ENCODE measurements around the gene ZNF445. TPM values are rescaled to one million over a fixed set of nuclear protein-coding genes. Genes with fewer than 3 reads are reported as not detected.

The ZNF445 gene
- total and polyA plus RNA-seq, 2 donors (not counting 3 experiments of a cell fraction or from before 2014, with no cell fraction given): 2.3 to 17.8 TPM

GRCh38 chr3:44518782-44519156 is 41.3 kb upstream of the ZNF445 start:
- Histone ChIP-seq H3K9me1 (replicated peaks; ENCODE audit: control insufficient read depth, extremely low read depth, insufficient read depth, low read length) (no peaks in the 10 kb centered on the region), H3K27me3 (ENCODE audit: control insufficient read depth in 2 of 2, insufficient read depth in 2 of 2, low read length in 2 of 2) (peaks cover 2 to 4% of the 10 kb centered on the region in 2 experiments), H3K4me1 (ENCODE audit: control insufficient read depth, extremely low read depth, insufficient read depth, low read length) (no peaks in the 10 kb centered on the region), H3K36me3 (ENCODE audit: control insufficient read depth in 2 of 2, extremely low read depth in 1 of 2, insufficient read depth in 2 of 2, low read length in 2 of 2) (no peaks in the 10 kb centered on the region), H3K79me2 (ENCODE audit: control insufficient read depth, insufficient read depth, low read length) (no peaks in the 10 kb centered on the region), H3K9ac (replicated peaks; ENCODE audit: extremely low read depth, insufficient read depth, low read length) (no peak overlapping the region), H4K20me1 (replicated peaks; ENCODE audit: control insufficient read depth, extremely low read depth, insufficient read depth, low read length) (no peaks in the 10 kb centered on the region), H3K9me3 (replicated peaks; ENCODE audit: control insufficient read depth, insufficient read depth, low read length) (no peaks in the 10 kb centered on the region), H3K4me2 (ENCODE audit: insufficient read depth, low read length) (no peak overlapping the region), H3K4me3 (replicated peaks in 1 of 3; ENCODE audit: insufficient read depth in 1 of 3, low read depth in 1 of 3, low read length in 3 of 3) (no peak overlapping the region), H3K27ac (ENCODE audit: insufficient read depth, low read depth, low read length) (no peak overlapping the region), H2AFZ (ENCODE audit: low read depth, low read length) (no peak overlapping the region)
- TF ChIP-seq FOS (IDR thresholded peaks at IDR 0.05; ENCODE audit: borderline replicate concordance, insufficient read depth, low read length) (no peak), POLR2AphosphoS5 (IDR thresholded peaks at IDR 0.05; ENCODE audit: insufficient read depth, low read depth, low read length) (no peak), MAX (IDR thresholded peaks at IDR 0.05; ENCODE audit: insufficient read depth, insufficient read length) (no peak), GATA2 (IDR thresholded peaks at IDR 0.05; ENCODE audit: insufficient read depth, insufficient read length, low read depth, low read length) (no peak), MYC (IDR thresholded peaks at IDR 0.05; ENCODE audit: low read depth, low read length) (no peak), EZH2 (IDR thresholded peaks at IDR 0.05; ENCODE audit: borderline replicate concordance, low read depth, low read length, severe bottlenecking) (no peak)
- DNase-seq (ENCODE audit: low read depth, low spot score) (no peak), FAIRE-seq (no peak)
- intact Hi-C loops (cut with micrococcal nuclease) (loop anchor here (10.0 kb wide), 2 partner anchors 106 to 1166 kb away; partner anchors contain the start of genes SACM1L and ZNF197), dilution Hi-C loops (cut with MboI; ENCODE audit: extremely low pct_ligation_motif_present, low sequenced_read_pairs) (no loop called here)
- CTCF ChIA-PET: interaction anchor here (1.0 kb wide), 1 partner anchor 14 kb away, joined by 3 read pairs; no protein-coding TSS in a partner anchor
- no TSS peak for BruUV-seq (replicated peaks)
- POLR2A ChIA-PET: interaction anchor here (0.6 kb wide), 1 partner anchor 316 kb away, joined by 3 read pairs; no protein-coding TSS in a partner anchor

- H3K9me3 ChIP-seq (replicated peaks; ENCODE audit: control insufficient read depth, insufficient read depth, low read length): no peaks in the 10 kb centered on the region
- CTCF ChIA-PET: interaction anchor here (0.7 kb wide), 1 partner anchor 15 kb away, joined by 3 read pairs; no protein-coding TSS in a partner anchor
- H3K27ac ChIP-seq (ENCODE audit: insufficient read depth, low read depth, low read length): no peak overlapping the region
- H3K79me2 ChIP-seq (ENCODE audit: control insufficient read depth, insufficient read depth, low read length): no peaks in the 10 kb centered on the region
- intact Hi-C loops (cut with micrococcal nuclease) (loop anchor here (10.0 kb wide), 2 partner anchors 109 to 1169 kb away; partner anchors contain the start of genes SACM1L and ZNF197), dilution Hi-C loops (cut with MboI; ENCODE audit: extremely low pct_ligation_motif_present, low sequenced_read_pairs) (no loop called here)
- TF ChIP-seq EZH2 (IDR thresholded peaks at IDR 0.05; ENCODE audit: borderline replicate concordance, low read depth, low read length, severe bottlenecking) (no peak), GATA2 (IDR thresholded peaks at IDR 0.05; ENCODE audit: insufficient read depth, insufficient read length, low read depth, low read length) (no peak), FOS (IDR thresholded peaks at IDR 0.05; ENCODE audit: borderline replicate concordance, insufficient read depth, low read length) (no peak), MYC (IDR thresholded peaks at IDR 0.05; ENCODE audit: low read depth, low read length) (no peak), POLR2A (IDR thresholded peaks at IDR 0.05; ENCODE audit: low read depth, low read length) (no peak), CTCF (IDR thresholded peaks at IDR 0.05; ENCODE audit: extremely low read depth in 1 of 2, insufficient read depth in 1 of 2, low read depth in 1 of 2, low read length in 2 of 2) (no peak), JUN (IDR thresholded peaks at IDR 0.05; ENCODE audit: borderline replicate concordance, insufficient read depth, insufficient read length, low read depth) (no peak), MAX (IDR thresholded peaks at IDR 0.05; ENCODE audit: insufficient read depth, insufficient read length) (no peak), POLR2AphosphoS5 (IDR thresholded peaks at IDR 0.05; ENCODE audit: insufficient read depth, low read depth, low read length) (no peak)
- no peaks in the 10 kb centered on the region for H3K9me1 ChIP-seq (replicated peaks; ENCODE audit: control insufficient read depth, extremely low read depth, insufficient read depth, low read length)
- BruUV-seq (replicated peaks): no TSS peak
- FAIRE-seq (no peak), DNase-seq (ENCODE audit: low read depth, low spot score) (no peak)
- H3K4me1 ChIP-seq (ENCODE audit: control insufficient read depth, extremely low read depth, insufficient read depth, low read length): peaks cover 2% of the 10 kb centered on the region
- no peak overlapping the region for H3K4me3 ChIP-seq (replicated peaks in 1 of 3; ENCODE audit: insufficient read depth in 1 of 3, low read depth in 1 of 3, low read length in 3 of 3)
- H3K4me2 ChIP-seq (ENCODE audit: insufficient read depth, low read length): no peak overlapping the region
- H2AFZ ChIP-seq (ENCODE audit: low read depth, low read length): no peak overlapping the region
- H3K9ac ChIP-seq (replicated peaks; ENCODE audit: extremely low read depth, insufficient read depth, low read length): no peak overlapping the region
- no peaks in the 10 kb centered on the region for H3K36me3 ChIP-seq (ENCODE audit: control insufficient read depth in 2 of 2, extremely low read depth in 1 of 2, insufficient read depth in 2 of 2, low read length in 2 of 2)
- H3K27me3 ChIP-seq (ENCODE audit: control insufficient read depth in 2 of 2, insufficient read depth in 2 of 2, low read length in 2 of 2): peaks cover 0 to 2% of the 10 kb centered on the region in 2 experiments
- H4K20me1 ChIP-seq (replicated peaks; ENCODE audit: control insufficient read depth, extremely low read depth, insufficient read depth, low read length): no peaks in the 10 kb centered on the region
- POLR2A ChIA-PET: no interaction called here
These were observed 38.8 kb upstream of the ZNF445 start for GRCh38 chr3:44516230-44516629.

Measured in endothelial cell of umbilical vein (primary cell).